ENCODE measurements around the gene TMIGD1. TPM values are rescaled to one million over a fixed set of nuclear protein-coding genes. Genes with fewer than 3 reads are reported as not detected.

The TMIGD1 gene
- total and polyA plus RNA-seq, 2 of the 13 experiments (the other 11 are each of a cell fraction or from before 2014, with no cell fraction given), result not detected

DNA sequence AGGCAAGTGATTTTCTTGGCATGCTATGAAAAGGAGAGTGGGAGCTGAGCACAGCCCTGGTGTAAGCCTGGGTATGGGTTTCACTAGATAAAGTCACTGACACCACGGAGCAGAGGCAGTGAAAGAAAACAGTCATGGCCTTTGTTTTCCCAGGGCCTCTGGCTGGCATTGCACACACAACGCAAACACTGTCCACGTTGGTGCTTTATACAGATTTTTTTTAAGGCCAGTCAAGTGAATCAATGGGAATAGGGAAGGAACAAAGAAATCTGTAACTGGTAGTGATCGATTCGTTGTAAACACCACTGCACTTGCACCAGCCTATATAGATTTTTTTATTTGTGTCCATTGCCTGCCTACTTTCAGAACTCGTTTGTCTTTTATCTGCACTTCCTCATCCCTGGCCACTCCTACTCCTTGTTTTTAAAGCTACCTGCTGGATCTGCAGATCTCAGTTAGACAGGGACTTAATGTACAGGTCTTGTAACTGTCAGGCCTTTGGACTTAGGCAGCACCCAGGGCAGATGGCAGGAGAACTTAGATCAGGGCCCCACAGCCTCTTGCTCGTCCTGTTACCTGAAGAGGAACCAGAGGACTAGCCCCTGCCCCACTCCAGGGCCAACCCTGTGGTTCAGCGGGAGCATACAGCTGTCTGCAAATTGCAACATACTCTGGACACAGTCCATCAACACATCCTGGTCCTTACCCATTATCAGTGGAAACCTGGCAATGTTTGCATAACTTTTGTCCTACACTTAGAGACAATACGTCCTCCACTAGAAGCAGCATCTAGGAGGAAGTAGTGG lies 10.6 kb upstream of the TMIGD1 start (continued):
- TF ChIP-seq ZNF441 (CRISPR knock-in tag; IDR thresholded peaks at IDR 0.05; ENCODE audit: borderline replicate concordance) (peak; percentile 75; the same call in 1 of the 2 replicates), ZSCAN25 (CRISPR knock-in tag; IDR thresholded peaks at IDR 0.05) (peak; percentile 57; the same call in 1 of the 2 replicates), KDM5B (CRISPR knock-in tag; IDR thresholded peaks at IDR 0.05; ENCODE audit: borderline replicate concordance) (peak; percentile 28; the same call in 1 of the 2 replicates), SP140L (CRISPR knock-in tag; IDR thresholded peaks at IDR 0.05; ENCODE audit: borderline replicate concordance) (no peak), ZNF790 (CRISPR knock-in tag; IDR thresholded peaks at IDR 0.05; ENCODE audit: borderline replicate concordance) (no peak), HCFC1 (IDR thresholded peaks at IDR 0.05; ENCODE audit: low read depth, low read length) (no peak), ATF7-NPFF (CRISPR knock-in tag; IDR thresholded peaks at IDR 0.05; ENCODE audit: low read depth) (no peak; the same call in 1 of the 2 replicates), GTF2F1 (IDR thresholded peaks at IDR 0.05; ENCODE audit: low read length) (no peak), JARID2 (CRISPR knock-in tag; IDR thresholded peaks at IDR 0.05; ENCODE audit: insufficient replicate concordance) (no peak), ZNF792 (CRISPR knock-in tag; IDR thresholded peaks at IDR 0.05) (peak; percentile 90), MXD4 (CRISPR knock-in tag; IDR thresholded peaks at IDR 0.05) (0 out of 2 replicates have a peak, but pooled peaks have one; percentile 22), CCDC6 (CRISPR knock-in tag; IDR thresholded peaks at IDR 0.05) (peak; percentile 68; the same call in 1 of the 2 replicates), GZF1 (CRISPR knock-in tag; IDR thresholded peaks at IDR 0.05) (peak; percentile 92), MZF1 (CRISPR knock-in tag; IDR thresholded peaks at IDR 0.05; ENCODE audit: borderline replicate concordance) (peak; percentile 32; the same call in 1 of the 2 replicates), KLF9 (CRISPR knock-in tag; IDR thresholded peaks at IDR 0.05; ENCODE audit: low read depth) (no peak), NKX3-1 (CRISPR knock-in tag; IDR thresholded peaks at IDR 0.05) (0 out of 2 replicates have a peak, but pooled peaks have one; percentile 19), ZNF891 (CRISPR knock-in tag; IDR thresholded peaks at IDR 0.05) (no peak), TCF7L2 (IDR thresholded peaks at IDR 0.05; ENCODE audit: low read depth, low read length) (0 out of 2 replicates have a peak, but pooled peaks have one; percentile 34)
- TF ChIP-seq, protein P1, sequence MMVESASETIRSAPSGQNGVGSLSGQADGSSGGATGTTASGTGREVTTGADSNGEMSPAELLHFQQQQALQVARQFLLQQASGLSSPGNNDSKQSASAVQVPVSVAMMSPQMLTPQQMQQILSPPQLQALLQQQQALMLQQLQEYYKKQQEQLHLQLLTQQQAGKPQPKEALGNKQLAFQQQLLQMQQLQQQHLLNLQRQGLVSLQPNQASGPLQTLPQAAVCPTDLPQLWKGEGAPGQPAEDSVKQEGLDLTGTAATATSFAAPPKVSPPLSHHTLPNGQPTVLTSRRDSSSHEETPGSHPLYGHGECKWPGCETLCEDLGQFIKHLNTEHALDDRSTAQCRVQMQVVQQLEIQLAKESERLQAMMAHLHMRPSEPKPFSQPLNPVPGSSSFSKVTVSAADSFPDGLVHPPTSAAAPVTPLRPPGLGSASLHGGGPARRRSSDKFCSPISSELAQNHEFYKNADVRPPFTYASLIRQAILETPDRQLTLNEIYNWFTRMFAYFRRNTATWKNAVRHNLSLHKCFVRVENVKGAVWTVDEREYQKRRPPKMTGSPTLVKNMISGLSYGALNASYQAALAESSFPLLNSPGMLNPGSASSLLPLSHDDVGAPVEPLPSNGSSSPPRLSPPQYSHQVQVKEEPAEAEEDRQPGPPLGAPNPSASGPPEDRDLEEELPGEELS (CRISPR knock-in tag; IDR thresholded peaks at IDR 0.05), result peak; percentile 92
- TF ChIP-seq, protein P2, sequence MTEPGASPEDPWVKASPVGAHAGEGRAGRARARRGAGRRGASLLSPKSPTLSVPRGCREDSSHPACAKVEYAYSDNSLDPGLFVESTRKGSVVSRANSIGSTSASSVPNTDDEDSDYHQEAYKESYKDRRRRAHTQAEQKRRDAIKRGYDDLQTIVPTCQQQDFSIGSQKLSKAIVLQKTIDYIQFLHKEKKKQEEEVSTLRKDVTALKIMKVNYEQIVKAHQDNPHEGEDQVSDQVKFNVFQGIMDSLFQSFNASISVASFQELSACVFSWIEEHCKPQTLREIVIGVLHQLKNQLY (CRISPR knock-in tag; IDR thresholded peaks at IDR 0.05), result peak; percentile 75
- TF ChIP-seq, protein P3, sequence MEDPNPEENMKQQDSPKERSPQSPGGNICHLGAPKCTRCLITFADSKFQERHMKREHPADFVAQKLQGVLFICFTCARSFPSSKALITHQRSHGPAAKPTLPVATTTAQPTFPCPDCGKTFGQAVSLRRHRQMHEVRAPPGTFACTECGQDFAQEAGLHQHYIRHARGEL (CRISPR knock-in tag; IDR thresholded peaks at IDR 0.05), result no peak
- TF ChIP-seq, protein P4, sequence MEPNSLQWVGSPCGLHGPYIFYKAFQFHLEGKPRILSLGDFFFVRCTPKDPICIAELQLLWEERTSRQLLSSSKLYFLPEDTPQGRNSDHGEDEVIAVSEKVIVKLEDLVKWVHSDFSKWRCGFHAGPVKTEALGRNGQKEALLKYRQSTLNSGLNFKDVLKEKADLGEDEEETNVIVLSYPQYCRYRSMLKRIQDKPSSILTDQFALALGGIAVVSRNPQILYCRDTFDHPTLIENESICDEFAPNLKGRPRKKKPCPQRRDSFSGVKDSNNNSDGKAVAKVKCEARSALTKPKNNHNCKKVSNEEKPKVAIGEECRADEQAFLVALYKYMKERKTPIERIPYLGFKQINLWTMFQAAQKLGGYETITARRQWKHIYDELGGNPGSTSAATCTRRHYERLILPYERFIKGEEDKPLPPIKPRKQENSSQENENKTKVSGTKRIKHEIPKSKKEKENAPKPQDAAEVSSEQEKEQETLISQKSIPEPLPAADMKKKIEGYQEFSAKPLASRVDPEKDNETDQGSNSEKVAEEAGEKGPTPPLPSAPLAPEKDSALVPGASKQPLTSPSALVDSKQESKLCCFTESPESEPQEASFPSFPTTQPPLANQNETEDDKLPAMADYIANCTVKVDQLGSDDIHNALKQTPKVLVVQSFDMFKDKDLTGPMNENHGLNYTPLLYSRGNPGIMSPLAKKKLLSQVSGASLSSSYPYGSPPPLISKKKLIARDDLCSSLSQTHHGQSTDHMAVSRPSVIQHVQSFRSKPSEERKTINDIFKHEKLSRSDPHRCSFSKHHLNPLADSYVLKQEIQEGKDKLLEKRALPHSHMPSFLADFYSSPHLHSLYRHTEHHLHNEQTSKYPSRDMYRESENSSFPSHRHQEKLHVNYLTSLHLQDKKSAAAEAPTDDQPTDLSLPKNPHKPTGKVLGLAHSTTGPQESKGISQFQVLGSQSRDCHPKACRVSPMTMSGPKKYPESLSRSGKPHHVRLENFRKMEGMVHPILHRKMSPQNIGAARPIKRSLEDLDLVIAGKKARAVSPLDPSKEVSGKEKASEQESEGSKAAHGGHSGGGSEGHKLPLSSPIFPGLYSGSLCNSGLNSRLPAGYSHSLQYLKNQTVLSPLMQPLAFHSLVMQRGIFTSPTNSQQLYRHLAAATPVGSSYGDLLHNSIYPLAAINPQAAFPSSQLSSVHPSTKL (CRISPR knock-in tag; IDR thresholded peaks at IDR 0.05), result peak; percentile 95
- TF ChIP-seq, protein P5, sequence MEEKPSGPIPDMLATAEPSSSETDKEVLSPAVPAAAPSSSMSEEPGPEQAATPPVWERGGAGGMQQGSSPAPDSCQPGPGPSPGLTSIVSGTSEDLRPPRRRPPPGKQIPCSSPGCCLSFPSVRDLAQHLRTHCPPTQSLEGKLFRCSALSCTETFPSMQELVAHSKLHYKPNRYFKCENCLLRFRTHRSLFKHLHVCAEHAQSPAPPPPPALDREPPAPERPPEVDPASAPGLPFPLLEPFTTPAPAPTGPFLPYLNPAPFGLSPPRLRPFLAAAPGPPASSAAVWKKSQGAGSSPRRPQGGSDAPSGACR (CRISPR knock-in tag; IDR thresholded peaks at IDR 0.05), result peak; percentile 53; the same call in 1 of the 2 replicates
